Activated CD4-positive, alpha-beta T cell treated with anti-CD3 and anti-CD28 coated beads, Interleukin-2, amount 50 U/mL, for 4 hours (primary cell): Measurements from ENCODE around the gene LRP11.
A peak's percentile ranks its signal among the peaks of the same experiment; 100 is the strongest.
"Not testable (repeated sequence)": the region's sequence is repeated elsewhere in the genome, so short reads cannot be mapped to it uniquely, and the experiment has no call there.

Experiments used
- DNase-seq, 2 experiments: peaks; one replicate each; pipeline ENCODE4 v3.0.0-alpha.2; 2020

Gene LRP11

GRCh38 chr6:149867876-149868640, 3.9 kb upstream of the LRP11 start:
- no peak for DNase-seq

GRCh38 chr6:149864578-149865535, 698 bp upstream of the LRP11 start:
- DNase-seq, result peak; percentile 5 to 13

GRCh38 chr6:149862922-149863697, 1.0 kb downstream of the LRP11 start:
- peak; percentile 20 to 28 for DNase-seq

- DNase-seq, result not testable (repeated sequence)
Measured at GRCh38 chr6:149862424-149862738, 1.8 kb downstream of the LRP11 start.

- DNase-seq, result no peak
Measured at GRCh38 chr6:149861603-149862423, 2.3 kb downstream of the LRP11 start.

GRCh38 chr6:149860834-149861602, 3.1 kb downstream of the LRP11 start:
- no peak for DNase-seq

- no peak for DNase-seq
Measured at GRCh38 chr6:149860513-149860833, 3.7 kb downstream of the LRP11 start.

GRCh38 chr6:149859938-149860337, 4.2 kb downstream of the LRP11 start:
- DNase-seq, result no peak

- DNase-seq, result no peak
Measured at GRCh38 chr6:149859368-149859767, 4.8 kb downstream of the LRP11 start.

GRCh38 chr6:149857541-149857940, 6.6 kb downstream of the LRP11 start:
- no peak for DNase-seq

- no peak for DNase-seq
Measured at GRCh38 chr6:149856256-149856994, 7.7 kb downstream of the LRP11 start.

- DNase-seq, result no peak
Measured at GRCh38 chr6:149855741-149856140, 8.4 kb downstream of the LRP11 start.

- no peak for DNase-seq
Measured at GRCh38 chr6:149855040-149855654, 9.0 kb downstream of the LRP11 start.

- no peak for DNase-seq
Measured at GRCh38 chr6:149854532-149854931, 9.6 kb downstream of the LRP11 start.

GRCh38 chr6:149854017-149854416, 10.1 kb downstream of the LRP11 start:
- not testable (repeated sequence) for DNase-seq

GRCh38 chr6:149852881-149853280, 11.3 kb downstream of the LRP11 start:
- DNase-seq, result no peak

GRCh38 chr6:149852180-149852579, 12.0 kb downstream of the LRP11 start:
- no peak for DNase-seq

GRCh38 chr6:149851461-149852110, 12.6 kb downstream of the LRP11 start:
- no peak for DNase-seq

- not testable (repeated sequence) for DNase-seq
Measured at GRCh38 chr6:149848343-149848742, 15.8 kb downstream of the LRP11 start.

- DNase-seq, result no peak
Measured at GRCh38 chr6:149847939-149848267, 16.3 kb downstream of the LRP11 start.
